Sigmoid colon (tissue), 7 donors: ENCODE measurements around the gene CD247. TPM values are rescaled to one million over a fixed set of nuclear protein-coding genes. Genes with fewer than 3 reads are reported as not detected.

Experiments
- DNase-seq: peaks from one replicate; pipeline ENCODE4 v3.0.0-alpha.2; 2019
- H3K27ac ChIP-seq, 4 donors: fragments of 200-600 bp; sonication (generic); one replicate each; pipeline ENCODE4 v1.5.1; 2016 to 2019; ENCODE audit warnings: mild to moderate bottlenecking in 1 of 4
- H3K27me3 ChIP-seq, 3 donors: fragments of 200-600 bp; sonication (generic); one replicate each; pipeline ENCODE4 v1.5.1; 2019; ENCODE audit warnings: mild to moderate bottlenecking in 1 of 3
- H3K36me3 ChIP-seq, 4 donors: fragments of 200-600 bp; sonication (generic); one replicate each; pipeline ENCODE4 v1.5.1; 2016 to 2019
- H3K4me1 ChIP-seq, 4 donors: fragments of 200-600 bp; sonication (generic); one replicate each; pipeline ENCODE4 v1.5.1; 2017 to 2019
- H3K4me3 ChIP-seq, 4 donors: fragments of 200-600 bp; sonication (generic); one replicate each; pipeline ENCODE4 v1.5.1; 2017 to 2019; ENCODE audit warnings: mild to moderate bottlenecking in 2 of 4, moderate library complexity in 1 of 4
- H3K9me3 ChIP-seq, 4 donors: fragments of 200-600 bp in 3 of 4; sonication (generic) in 3 of 4; one replicate each; pipeline versions ENCODE4 v1.5.1 to v1.6.1; 2013 to 2019
- EP300 ChIP-seq, 4 donors: sonication (generic); formaldehyde crosslinking; IDR thresholded peaks; one replicate each; pipeline ENCODE4 v1.6.1; 2017; ENCODE audit warnings: antibody characterized with exemption in 4 of 4
- POLR2A ChIP-seq, 2 donors: fragments of 450-650 bp; IDR thresholded peaks; one replicate each; pipeline ENCODE4 v1.6.1; 2016; ENCODE audit warnings: antibody characterized with exemption in 2 of 2, mild to moderate bottlenecking in 2 of 2, moderate library complexity in 2 of 2
- POLR2AphosphoS5 ChIP-seq, 4 donors: sonication (generic); formaldehyde crosslinking; IDR thresholded peaks; one replicate each; pipeline ENCODE4 v1.6.1; 2017; ENCODE audit warnings: antibody characterized with exemption in 4 of 4
- WGBS, 2 donors: extraction: QIAGEN DNeasy Blood & Tissue Kit; methylation state at CpG; one replicate each; pipeline ENCODE4 v1.1.7; 2013; 5-methylcytosine and 5-hydroxymethylcytosine counted together
- intact Hi-C: fragments of 100-400 bp; cut with DNase I; formaldehyde crosslinking; loops from one replicate; pipeline ENCODE4 v1.15.1; 2023
- polyA plus RNA-seq, 3 donors: library from polyadenylated mRNA; stranded (reverse); fragments of 200-250 nt; gene quantifications; one replicate each; pipeline ENCODE4 v1.2.3, GENCODE V29; 2013
- total RNA-seq, 4 donors: library from RNA; depleted of rRNA; stranded (reverse); fragments of >200 nt; gene quantifications; one replicate each; pipeline ENCODE4 v1.1.0, GENCODE V29; 2016
- TF ChIP-seq, protein P1 (sequence below), 4 experiments: fragments of 450-650 bp in 3 of 4; fragments of 200-600 bp in 1 of 4; IDR thresholded peaks; one replicate each; pipeline ENCODE4 v1.5.1; 2016 to 2019; ENCODE audit warnings: antibody characterized with exemption in 4 of 4, mild to moderate bottlenecking in 3 of 4, moderate library complexity in 2 of 4
- donor health status: healthy with polysubstance abuse.
- donor health status: Bipolar disorder and iron deficiency.
- donor health status: healthy.

Gene CD247
- total and polyA plus RNA-seq, 7 donors: 0.36 to 20.3 (median 1.4) TPM; not detected in 3

DNA sequence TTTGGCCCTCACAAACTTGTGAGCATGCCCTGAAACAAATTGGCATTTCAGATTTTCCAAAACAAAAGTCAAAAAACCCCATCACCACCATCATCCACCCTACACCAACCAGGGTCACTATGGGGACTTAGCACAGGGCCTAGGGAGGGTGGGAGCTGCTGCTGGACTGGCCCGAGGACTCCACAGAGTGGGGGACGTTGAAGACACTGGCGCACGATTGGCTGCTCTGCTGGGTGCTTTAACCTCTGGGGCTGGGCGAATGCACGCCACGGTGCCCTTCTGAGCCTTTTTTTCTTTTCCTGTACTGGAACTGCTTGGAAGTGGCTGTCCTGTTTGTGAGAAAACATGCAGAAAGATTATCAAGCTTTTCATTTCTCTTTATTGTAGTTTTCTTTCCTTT lies 92.8 kb downstream of the CD247 start:
- Histone ChIP-seq H3K36me3 (no peaks in the 10 kb centered on the region), H3K27ac (no peak overlapping the region), H3K4me3 (no peak overlapping the region), H3K4me1 (no peaks in the 10 kb centered on the region), H3K27me3 (no peaks in the 10 kb centered on the region), H3K9me3 (no peaks in the 10 kb centered on the region)
- no peak for TF ChIP-seq POLR2A (IDR thresholded peaks at IDR 0.05)
- TF ChIP-seq POLR2AphosphoS5 (IDR thresholded peaks at IDR 0.05): no peak
- TF ChIP-seq, protein P1, sequence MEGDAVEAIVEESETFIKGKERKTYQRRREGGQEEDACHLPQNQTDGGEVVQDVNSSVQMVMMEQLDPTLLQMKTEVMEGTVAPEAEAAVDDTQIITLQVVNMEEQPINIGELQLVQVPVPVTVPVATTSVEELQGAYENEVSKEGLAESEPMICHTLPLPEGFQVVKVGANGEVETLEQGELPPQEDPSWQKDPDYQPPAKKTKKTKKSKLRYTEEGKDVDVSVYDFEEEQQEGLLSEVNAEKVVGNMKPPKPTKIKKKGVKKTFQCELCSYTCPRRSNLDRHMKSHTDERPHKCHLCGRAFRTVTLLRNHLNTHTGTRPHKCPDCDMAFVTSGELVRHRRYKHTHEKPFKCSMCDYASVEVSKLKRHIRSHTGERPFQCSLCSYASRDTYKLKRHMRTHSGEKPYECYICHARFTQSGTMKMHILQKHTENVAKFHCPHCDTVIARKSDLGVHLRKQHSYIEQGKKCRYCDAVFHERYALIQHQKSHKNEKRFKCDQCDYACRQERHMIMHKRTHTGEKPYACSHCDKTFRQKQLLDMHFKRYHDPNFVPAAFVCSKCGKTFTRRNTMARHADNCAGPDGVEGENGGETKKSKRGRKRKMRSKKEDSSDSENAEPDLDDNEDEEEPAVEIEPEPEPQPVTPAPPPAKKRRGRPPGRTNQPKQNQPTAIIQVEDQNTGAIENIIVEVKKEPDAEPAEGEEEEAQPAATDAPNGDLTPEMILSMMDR (IDR thresholded peaks at IDR 0.05): no peak
- TF ChIP-seq EP300 (IDR thresholded peaks at IDR 0.05): no peak
- WGBS, 2 donors: 93 to 97% methylated on average over 7 of the region's 7 CpGs
- DNase-seq: no peak
- intact Hi-C loops: no loop called here

DNA sequence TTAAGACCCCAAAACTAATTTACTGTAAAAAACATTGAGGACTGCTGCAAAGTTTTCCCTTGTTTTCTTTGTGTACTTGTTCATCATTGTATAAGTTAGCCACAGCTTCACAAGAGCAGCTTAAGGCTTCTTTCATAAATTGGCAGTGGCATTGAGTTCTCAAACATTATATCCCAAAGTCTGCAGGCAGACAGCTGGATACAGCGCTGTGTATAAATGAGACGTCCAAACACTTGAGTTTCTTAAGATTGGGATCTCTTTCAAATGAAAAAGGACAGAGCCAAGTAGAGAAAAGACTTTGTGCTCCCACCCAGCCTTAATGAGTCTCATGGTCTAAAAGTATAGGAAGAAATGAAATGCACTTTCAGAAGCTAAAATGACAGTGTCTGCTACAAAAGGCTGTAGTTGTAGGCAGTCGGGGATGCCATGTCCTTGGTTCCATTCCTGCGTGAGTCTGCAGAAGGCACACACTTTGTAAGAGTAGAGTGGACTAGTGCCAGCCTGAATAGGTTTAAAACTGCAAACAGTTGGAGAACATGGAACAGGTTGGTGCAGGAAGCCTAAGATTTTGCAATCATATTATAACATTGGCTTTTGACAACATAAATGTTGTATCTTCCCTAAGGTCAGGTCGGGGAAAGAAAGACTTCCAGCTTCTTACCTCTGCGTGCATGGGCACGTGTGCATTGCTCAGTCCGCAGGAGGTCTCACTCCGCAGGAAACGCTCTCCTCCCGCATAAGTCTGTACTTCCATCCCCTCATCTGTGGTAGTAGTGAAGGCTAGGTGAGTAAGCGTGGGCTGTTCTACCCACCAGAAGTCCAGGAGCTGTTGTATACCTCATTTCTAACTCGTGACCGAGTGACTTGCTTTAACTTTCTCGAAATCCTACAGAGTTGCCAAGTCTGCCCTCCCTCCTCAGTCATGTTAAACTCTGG lies 94.4 kb downstream of the CD247 start:
- 88 to 95% methylated on average over 15 of the region's 15 CpGs for WGBS, 2 donors
- no peak for DNase-seq
- Histone ChIP-seq H3K27me3 (no peaks in the 10 kb centered on the region), H3K36me3 (no peaks in the 10 kb centered on the region), H3K4me3 (no peak overlapping the region), H3K27ac (no peak overlapping the region), H3K4me1 (no peaks in the 10 kb centered on the region), H3K9me3 (no peaks in the 10 kb centered on the region)
- intact Hi-C loops: no loop called here
- TF ChIP-seq POLR2A (IDR thresholded peaks at IDR 0.05): no peak
- no peak for TF ChIP-seq POLR2AphosphoS5 (IDR thresholded peaks at IDR 0.05)
- TF ChIP-seq, protein P1 (IDR thresholded peaks at IDR 0.05): no peak
- TF ChIP-seq EP300 (IDR thresholded peaks at IDR 0.05): no peak

DNA sequence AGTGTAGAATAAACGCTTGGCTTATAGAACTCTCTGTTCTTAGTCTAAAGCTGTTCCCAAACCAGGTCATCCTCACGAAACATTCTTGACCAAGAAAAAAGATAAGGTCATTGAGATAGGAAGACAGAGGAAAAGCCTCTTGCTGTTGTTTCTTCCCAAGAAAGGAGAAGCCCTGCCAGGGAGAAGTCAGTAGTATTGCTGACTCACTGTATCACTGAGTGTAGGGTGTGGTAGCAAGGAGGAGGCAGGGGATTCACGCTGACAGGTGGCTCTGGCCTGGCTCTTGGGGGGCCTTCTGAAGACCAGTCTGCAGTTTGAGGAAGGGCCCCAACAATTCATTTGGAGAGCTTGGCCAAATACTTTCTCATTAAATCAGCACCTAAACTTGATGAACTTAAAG lies 97.8 kb downstream of the CD247 start:
- Histone ChIP-seq H3K4me1 (no peaks in the 10 kb centered on the region), H3K9me3 (no peaks in the 10 kb centered on the region), H3K27ac (no peak overlapping the region), H3K36me3 (peaks cover 0 to 20% (median 4%) of the 10 kb centered on the region in 4 donors), H3K4me3 (no peak overlapping the region), H3K27me3 (no peaks in the 10 kb centered on the region)
- WGBS, 2 donors: 32 to 69% methylated on average over 3 of the region's 3 CpGs
- DNase-seq: no peak
- intact Hi-C loops: no loop called here
- TF ChIP-seq, protein P1 (IDR thresholded peaks at IDR 0.05): no peak
- TF ChIP-seq POLR2A (IDR thresholded peaks at IDR 0.05) (no peak), EP300 (IDR thresholded peaks at IDR 0.05) (no peak), POLR2AphosphoS5 (IDR thresholded peaks at IDR 0.05) (no peak)

DNA sequence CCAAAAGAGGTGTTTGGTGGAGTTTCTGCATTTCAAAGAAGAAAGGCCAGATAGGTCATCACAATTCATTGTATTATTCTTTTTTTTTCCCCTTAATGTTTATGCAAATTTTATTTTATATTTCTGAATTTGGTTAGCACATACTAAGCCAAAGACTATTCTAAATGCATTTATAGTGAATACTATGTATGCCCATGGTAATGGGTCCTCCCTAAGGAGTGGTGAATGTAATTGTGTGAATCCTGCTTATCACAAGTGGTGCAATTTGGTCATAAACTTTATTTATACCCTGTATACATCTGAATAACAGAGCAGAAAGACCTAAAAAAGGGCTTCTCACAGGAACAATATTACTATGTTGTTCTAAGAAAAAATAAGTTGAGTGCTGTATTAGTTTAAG lies 99.1 kb downstream of the CD247 start:
- DNase-seq: no peak
- TF ChIP-seq, protein P1 (IDR thresholded peaks at IDR 0.05): no peak
- TF ChIP-seq POLR2A (IDR thresholded peaks at IDR 0.05) (no peak), EP300 (IDR thresholded peaks at IDR 0.05) (no peak), POLR2AphosphoS5 (IDR thresholded peaks at IDR 0.05) (no peak)
- Histone ChIP-seq H3K27ac (no peak overlapping the region), H3K4me3 (no peak overlapping the region), H3K9me3 (no peaks in the 10 kb centered on the region), H3K36me3 (peaks cover 0 to 32% (median 6%) of the 10 kb centered on the region in 4 donors), H3K4me1 (no peaks in the 10 kb centered on the region), H3K27me3 (no peaks in the 10 kb centered on the region)
- intact Hi-C loops: no loop called here
